ES-I3 (cell line): Measurements from ENCODE around the gene MRPS18B.
"Not testable (repeated sequence)": the region's sequence is repeated elsewhere in the genome, so short reads cannot be mapped to it uniquely, and the experiment has no call there.

Experiments used
- H3K36me3 ChIP-seq: 2 replicates; pipeline ENCODE4 v1.6.1; 2013; ENCODE audit warnings: mild to moderate bottlenecking, low read length, control low read depth, moderate library complexity; ENCODE audit not compliant: insufficient read depth
- H3K4me1 ChIP-seq: 2 replicates; pipeline ENCODE4 v1.6.1; 2013; ENCODE audit warnings: mild to moderate bottlenecking, control low read depth, low read length; ENCODE audit not compliant: insufficient read depth
- H3K9ac ChIP-seq: 2 replicates; pipeline ENCODE4 v1.6.1; 2013; ENCODE audit warnings: low read depth, mild to moderate bottlenecking, low read length, moderate library complexity
- H3K9me3 ChIP-seq: 2 replicates; pipeline ENCODE4 v1.6.1; 2013; ENCODE audit warnings: mild to moderate bottlenecking, low read length, moderate library complexity; ENCODE audit not compliant: control insufficient read depth, insufficient read depth

The MRPS18B gene

GRCh38 chr6:30641048-30641447 is 23.4 kb downstream of the MRPS18B start:
- Histone ChIP-seq H3K4me1 (no peaks in the 10 kb centered on the region), H3K9ac (no peak overlapping the region), H3K36me3 (peaks cover 5% of the 10 kb centered on the region; the same call in 1 of the 2 replicates), H3K9me3 (no peaks in the 10 kb centered on the region)

DNA sequence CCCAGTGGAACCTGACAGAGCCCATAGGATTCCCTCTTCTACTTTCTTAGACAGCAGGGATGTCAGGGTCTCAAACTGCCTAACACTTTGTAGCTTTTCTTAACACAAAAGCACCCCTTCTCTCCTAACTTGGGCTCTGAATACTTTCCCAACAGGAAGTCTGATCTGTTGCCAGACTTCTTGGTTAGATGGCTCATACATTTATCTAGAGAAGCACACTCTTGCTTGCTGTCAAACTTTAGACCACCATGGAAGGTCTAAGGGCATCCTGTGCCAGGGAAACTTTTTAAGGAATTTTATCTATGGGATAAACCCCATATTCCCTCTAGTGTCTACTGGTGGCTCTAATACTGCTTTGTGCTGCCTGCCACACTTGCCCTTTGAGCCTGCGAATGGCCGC is 26.0 kb downstream of the MRPS18B start:
- no peaks in the 10 kb centered on the region for H3K4me1 ChIP-seq
- H3K9me3 ChIP-seq = no peaks in the 10 kb centered on the region
- H3K36me3 ChIP-seq = peaks cover 5% of the 10 kb centered on the region; the same call in 1 of the 2 replicates
- H3K9ac ChIP-seq = no peak overlapping the region

- Histone ChIP-seq H3K9ac (no peak overlapping the region), H3K4me1 (no peaks in the 10 kb centered on the region), H3K36me3 (peaks cover 5% of the 10 kb centered on the region; the same call in 1 of the 2 replicates), H3K9me3 (no peaks in the 10 kb centered on the region)
These were observed 27.1 kb downstream of the MRPS18B start for GRCh38 chr6:30644769-30645168.

- no peaks in the 10 kb centered on the region for H3K4me1 ChIP-seq
- peak overlapping the region; percentile 99; the same call in 1 of the 2 replicates for H3K9ac ChIP-seq
- H3K9me3 ChIP-seq = no peaks in the 10 kb centered on the region
- peaks cover 5% of the 10 kb centered on the region; the same call in 1 of the 2 replicates for H3K36me3 ChIP-seq
These were observed 28.3 kb downstream of the MRPS18B start for GRCh38 chr6:30645989-30646388.

GRCh38 chr6:30646450-30647241 is 29.0 kb downstream of the MRPS18B start, which contains the start of gene C6orf136:
Gene C6orf136, plus strand, starts transcription at chr6:30647133. Its CDS starts 99 bp downstream, at chr6:30647232.
- peak within 1 kb of the TSS; percentile 99 for H3K9ac ChIP-seq
- H3K4me1 ChIP-seq = no peaks in the 10 kb centered on the region
- peaks cover 5% of the 10 kb centered on the region; the same call in 1 of the 2 replicates for H3K36me3 ChIP-seq
- no peaks in the 10 kb centered on the region for H3K9me3 ChIP-seq

- Histone ChIP-seq H3K9me3 (no peaks in the 10 kb centered on the region), H3K36me3 (peaks cover 9% of the 10 kb centered on the region), H3K9ac (peak overlapping the region; percentile 99), H3K4me1 (no peaks in the 10 kb centered on the region)
These were observed 29.8 kb downstream of the MRPS18B start for GRCh38 chr6:30647242-30648116.

DNA sequence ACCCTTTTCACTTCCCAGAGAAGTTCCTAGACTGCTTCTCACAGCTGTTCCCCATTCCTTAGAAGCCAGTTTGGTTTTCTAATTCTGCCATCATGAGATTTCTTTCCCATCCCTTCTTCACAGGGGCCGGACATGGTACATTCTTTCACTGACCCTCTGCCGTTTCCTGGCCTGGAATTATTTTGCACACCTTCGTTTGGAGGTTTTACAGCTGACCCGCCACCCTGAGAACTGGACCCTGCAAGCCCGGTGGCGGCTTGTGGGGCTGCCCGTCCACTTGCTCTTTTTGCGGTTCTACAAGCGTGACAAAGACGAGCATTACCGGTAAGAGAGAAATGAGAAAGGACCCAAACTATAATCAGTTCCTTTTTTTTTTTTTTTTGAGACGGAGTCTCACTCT is 33.5 kb downstream of the MRPS18B start:
- H3K9me3 ChIP-seq = no peaks in the 10 kb centered on the region
- peaks cover 12% of the 10 kb centered on the region for H3K36me3 ChIP-seq
- no peaks in the 10 kb centered on the region for H3K4me1 ChIP-seq
- H3K9ac ChIP-seq = no peak overlapping the region

DNA sequence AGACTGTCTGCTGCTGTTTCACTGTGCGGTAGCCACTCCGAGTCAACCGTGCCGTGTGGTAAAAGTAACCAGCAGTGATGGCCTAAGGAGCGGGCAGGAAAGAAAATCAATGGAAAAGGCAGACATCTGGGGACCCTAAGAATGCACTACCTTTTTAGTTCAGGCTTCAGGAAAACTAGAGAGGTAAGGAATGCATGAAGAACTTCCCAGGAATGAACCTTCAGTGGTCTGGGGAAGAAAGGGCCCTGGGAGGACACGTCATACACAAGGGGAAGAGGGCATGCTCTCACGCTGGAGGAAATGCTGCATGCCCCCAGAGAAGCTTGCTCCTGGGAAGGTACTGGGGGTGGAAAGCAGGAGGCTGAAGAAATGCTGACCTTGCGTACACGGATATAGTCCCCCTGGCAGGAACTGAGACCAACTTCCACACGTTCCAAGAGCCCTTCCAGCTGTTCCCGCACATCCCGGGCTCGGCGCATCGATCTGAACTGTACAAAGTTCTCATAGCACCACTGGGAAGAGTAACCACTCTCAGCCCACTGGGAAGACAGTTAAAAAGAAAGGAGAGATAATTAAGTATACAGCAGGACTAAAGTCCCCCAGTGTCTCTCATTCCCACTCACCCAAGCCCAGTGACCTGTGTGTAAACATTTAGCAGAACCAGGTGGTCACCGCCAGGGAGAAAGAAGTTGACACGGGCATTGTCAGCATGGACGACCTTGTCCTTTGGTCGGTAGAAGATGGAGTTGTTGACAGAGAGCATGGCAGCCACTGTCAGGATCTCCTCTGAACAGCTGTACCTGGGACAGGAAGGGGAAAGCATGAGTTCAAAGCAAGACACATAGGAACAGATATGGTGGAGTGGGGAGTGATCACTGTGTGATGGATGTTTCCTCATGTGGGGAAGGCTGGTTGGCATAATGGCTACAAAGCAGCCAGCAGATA is 37.4 kb downstream of the MRPS18B start:
- Histone ChIP-seq H3K9ac (no peak overlapping the region), H3K9me3 (no peaks in the 10 kb centered on the region), H3K36me3 (peaks cover 19% of the 10 kb centered on the region), H3K4me1 (no peaks in the 10 kb centered on the region)

GRCh38 chr6:30655743-30656094 is 38.1 kb downstream of the MRPS18B start:
- H3K4me1 ChIP-seq = no peaks in the 10 kb centered on the region
- H3K36me3 ChIP-seq = peaks cover 22% of the 10 kb centered on the region
- no peaks in the 10 kb centered on the region for H3K9me3 ChIP-seq
- no peak overlapping the region for H3K9ac ChIP-seq

- Histone ChIP-seq H3K9ac (no peak overlapping the region), H3K4me1 (no peaks in the 10 kb centered on the region), H3K9me3 (no peaks in the 10 kb centered on the region), H3K36me3 (peaks cover 25% of the 10 kb centered on the region)
These were observed 38.9 kb downstream of the MRPS18B start for GRCh38 chr6:30656513-30656912.

DNA sequence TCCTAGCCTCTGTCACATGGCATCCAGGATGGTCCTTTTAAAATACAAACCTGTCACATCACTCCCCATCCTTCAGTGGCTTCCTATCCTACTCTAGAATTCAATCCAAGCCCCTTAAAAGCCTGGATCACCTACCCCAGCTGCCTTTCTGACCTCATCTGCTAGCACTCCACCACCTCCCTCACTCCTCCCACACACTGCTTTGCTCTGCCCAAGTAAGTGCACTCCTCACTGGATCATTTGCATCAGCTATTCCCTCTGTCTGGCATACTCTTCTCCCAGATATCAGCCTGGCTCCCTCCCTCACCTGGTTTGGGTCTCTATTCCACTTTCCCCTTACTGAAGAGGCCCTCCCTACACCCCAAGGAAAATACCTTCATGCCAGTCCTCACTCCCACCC is 39.8 kb downstream of the MRPS18B start:
- Histone ChIP-seq H3K9ac (no peak overlapping the region), H3K9me3 (no peaks in the 10 kb centered on the region), H3K36me3 (peaks cover 29% of the 10 kb centered on the region)

DNA sequence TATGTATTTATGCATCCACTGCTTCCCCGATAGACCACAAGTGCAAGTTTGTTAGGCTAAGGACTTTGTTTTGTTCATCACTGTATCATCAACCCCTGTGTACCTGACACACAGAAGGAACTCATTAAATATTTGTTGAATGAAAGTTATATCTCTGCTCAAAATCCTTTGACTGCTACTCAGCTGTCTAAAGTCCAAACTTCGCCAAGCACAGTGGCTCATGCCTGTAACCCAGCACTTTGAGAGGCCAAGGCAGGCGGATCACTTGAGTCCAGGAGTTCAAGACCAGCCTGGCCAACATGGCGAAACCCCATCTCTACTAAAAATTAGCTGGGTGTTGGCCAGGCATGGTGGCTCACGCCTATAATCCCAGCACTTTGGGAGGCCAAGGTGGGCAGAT is 40.3 kb downstream of the MRPS18B start:
- not testable (repeated sequence) for H3K9me3 ChIP-seq, H3K4me1 ChIP-seq, H3K9ac ChIP-seq
- peaks cover 30% of the 10 kb centered on the region for H3K36me3 ChIP-seq

More for the DNA sequence above, 39.8 kb downstream of the MRPS18B start:
- H3K4me1 ChIP-seq = no peaks in the 10 kb centered on the region

GRCh38 chr6:30664994-30665767 is 47.5 kb downstream of the MRPS18B start:
- H3K4me1 ChIP-seq = no peaks in the 10 kb centered on the region
- H3K36me3 ChIP-seq = peaks cover 29% of the 10 kb centered on the region
- no peaks in the 10 kb centered on the region for H3K9me3 ChIP-seq
- H3K9ac ChIP-seq = no peak overlapping the region
